Measurements from ENCODE around the gene MXI1.
"Not testable (repeated sequence)": the region's sequence is repeated elsewhere in the genome, so short reads cannot be mapped to it uniquely, and the experiment has no call there.

Gene MXI1

DNA sequence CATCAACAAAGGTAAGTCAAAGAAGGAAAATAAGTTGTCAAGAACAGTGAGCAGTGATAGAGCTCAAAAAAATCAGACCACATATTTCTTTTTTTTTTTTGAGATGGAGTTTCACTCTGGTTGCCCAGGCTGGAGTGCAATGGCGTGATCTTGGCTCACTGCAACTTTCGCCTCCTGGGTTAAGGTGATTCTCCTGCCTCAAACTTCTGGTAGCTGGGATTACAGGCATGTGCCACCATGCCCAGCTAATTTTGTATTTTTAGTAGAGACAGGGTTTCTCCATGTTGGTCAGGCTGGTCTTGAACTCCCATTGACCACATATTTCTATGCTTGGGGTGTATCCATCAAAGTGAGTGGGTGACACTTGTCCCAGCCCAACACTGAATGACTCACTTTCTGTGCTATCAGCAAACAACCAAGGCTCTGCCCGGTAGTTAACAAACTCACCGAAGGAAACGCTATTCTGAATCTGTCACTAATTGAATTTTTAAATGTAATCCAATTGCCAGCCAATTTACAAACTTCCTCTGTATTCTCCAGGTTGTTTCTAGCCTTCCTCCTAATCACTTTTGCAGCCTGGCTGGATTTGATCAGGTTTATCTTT, 116.9 kb downstream of the MXI1 start:
- no peak for DNase-seq

DNA sequence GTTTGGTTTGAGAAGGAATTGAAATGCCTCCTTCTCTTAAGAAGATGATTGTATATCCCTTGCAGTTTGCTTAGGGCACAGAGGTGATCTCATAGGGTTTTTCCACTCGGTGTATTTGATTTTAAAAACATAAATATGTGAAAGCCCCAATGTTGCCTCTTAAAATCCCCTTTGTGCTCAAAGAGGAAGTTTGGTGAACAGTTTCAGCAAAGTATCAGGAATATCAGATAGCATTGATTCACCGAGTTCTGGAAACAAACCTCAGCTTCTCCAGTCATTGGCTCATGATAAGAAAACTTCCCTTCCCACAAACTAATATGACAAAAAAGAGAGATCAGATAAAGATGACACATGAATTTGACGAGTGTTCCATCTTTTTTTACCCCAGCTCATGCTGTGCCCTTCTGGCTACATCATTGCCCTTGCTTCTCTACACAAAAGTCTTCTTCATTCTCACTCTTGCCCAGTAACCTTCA, 117.4 kb downstream of the MXI1 start:
- DNase-seq = no peak

DNA sequence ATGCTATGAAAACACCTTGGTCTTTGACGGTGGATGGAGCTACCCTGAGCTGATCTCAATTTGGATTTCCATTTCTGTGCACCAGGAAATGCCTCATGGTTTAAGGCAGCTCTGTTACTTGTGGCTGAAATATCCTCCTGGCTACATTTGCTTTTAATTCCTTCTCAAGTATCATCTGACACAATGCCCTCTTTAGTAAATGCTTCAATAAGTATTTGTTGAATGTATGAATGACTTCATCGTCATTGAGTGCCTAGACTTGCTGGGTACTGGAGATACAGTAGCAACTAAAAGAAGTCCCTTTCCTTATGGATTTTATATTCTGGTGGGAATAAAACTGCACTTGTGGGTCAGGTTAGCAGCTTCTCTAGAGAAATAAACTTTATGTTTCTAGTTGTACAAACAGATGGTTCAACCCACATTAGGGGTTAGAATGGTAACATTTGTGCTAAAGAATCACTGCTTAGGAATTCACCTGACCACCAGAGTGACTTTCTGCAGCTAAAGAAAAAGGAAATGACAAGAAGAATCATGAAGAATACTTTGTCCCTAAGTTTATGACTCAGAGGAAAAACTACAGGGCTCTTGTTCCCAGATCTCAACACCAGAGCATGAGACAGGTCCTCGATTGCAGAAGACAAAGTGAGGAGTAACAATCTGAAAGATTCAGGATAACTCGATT, 119.1 kb downstream of the MXI1 start:
- DNase-seq = no peak

DNA sequence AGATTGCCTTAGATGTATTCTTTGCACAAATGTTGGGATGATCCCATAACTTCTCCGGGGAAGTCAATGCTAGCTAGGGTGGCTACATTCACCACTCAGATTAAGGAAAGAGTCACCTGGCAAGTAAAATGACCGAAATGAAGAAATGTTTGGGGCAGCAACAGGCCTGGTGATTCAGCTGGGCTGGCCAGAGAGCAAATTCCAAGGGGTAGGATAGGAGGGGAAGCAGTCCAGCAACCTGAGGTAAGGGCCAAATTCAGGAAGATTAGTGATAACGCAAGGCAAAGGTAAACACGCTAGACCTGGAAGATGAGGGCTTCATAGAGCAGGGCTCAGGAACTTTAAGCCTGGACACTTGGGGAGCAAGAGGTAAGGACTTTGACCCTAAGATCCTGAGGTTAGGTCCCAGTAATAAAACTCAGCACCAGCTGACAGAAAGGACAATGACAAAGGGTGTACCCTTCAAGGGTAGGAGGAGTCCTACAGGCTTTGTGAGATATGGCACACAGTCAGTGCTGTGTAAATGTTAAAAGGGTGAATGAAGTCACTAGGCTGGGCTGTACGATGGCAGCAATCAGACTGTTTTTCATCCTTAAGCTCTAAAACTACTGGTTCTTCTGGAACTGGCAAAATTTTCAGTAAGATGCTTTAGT, 120.0 kb downstream of the MXI1 start:
- DNase-seq = no peak

DNA sequence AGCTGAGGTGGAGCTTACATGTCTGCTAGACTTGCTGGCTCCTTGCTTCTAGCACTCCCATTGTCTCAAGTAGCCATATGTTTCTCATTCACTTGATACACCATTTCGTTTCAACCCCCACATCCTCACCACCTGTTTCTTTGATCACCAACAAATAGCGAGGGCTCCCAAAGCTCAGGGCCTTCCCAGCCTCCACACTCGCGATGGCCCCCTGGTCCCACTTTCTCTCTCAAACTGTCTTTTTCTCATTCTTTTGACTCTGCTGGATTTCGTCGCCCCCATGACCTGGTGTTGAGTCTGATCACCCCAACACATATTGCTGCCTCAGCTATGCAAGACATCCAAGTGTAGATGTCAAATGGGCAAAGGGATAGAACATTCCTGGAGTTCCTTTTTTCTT, 123.3 kb downstream of the MXI1 start:
- no peak for DNase-seq

DNA sequence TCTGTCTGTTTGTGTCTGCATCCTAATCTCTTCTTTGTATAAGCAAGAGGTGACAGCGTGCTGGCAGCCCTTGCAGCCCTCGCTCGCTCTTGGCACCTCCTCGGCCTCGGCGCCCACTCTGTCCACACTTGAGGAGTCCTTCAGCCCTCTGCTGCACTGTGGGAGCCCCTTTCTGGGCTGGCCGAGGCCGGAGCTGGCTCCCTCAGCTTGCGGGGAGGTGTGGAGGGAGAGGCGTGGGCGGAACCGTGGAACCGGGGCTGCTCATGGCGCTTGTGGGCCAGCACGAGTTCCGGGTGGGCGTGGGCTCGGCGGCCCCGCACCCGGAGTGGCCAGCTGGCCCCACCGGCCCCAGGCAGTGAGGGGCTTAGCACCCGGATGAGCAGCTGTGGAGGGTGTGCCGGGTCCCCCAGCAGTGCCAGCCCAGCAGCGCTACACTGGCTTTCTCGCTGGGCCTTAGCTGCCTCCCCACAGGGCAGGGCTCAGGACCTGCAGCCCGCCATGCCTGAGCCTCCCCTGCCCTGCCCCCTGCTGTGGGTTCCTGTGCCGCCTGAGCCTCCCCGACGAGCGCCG, 123.9 kb downstream of the MXI1 start:
- not testable (repeated sequence) for DNase-seq

DNA sequence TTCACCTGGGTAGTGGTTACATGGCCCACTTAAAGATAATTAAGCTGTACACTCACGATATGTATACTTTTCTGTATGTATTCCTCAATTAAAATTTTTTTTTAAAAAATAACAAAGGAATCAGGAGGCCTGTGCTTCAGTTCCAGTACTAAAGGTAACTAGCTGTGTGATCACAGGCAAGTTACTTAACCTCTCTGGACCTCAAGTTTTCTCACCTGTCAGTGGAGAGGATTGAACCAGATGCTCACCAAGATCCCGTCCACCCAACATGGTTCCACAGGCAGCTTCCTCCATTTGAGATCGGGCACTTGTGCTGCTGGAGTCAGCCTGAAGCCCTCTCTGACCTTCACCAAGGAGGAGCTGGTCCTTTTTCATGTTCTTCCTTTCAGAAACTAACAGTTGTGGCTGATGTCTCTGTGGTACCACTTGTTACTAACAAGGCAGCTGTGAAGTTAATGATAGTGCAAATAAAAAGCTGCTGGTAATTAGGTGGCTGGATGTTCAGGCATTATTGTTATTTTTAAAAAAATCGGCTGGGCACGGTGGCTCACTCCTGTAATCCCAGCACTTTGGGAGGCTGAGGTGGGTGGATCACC, 126.8 kb downstream of the MXI1 start:
- no peak for DNase-seq

DNA sequence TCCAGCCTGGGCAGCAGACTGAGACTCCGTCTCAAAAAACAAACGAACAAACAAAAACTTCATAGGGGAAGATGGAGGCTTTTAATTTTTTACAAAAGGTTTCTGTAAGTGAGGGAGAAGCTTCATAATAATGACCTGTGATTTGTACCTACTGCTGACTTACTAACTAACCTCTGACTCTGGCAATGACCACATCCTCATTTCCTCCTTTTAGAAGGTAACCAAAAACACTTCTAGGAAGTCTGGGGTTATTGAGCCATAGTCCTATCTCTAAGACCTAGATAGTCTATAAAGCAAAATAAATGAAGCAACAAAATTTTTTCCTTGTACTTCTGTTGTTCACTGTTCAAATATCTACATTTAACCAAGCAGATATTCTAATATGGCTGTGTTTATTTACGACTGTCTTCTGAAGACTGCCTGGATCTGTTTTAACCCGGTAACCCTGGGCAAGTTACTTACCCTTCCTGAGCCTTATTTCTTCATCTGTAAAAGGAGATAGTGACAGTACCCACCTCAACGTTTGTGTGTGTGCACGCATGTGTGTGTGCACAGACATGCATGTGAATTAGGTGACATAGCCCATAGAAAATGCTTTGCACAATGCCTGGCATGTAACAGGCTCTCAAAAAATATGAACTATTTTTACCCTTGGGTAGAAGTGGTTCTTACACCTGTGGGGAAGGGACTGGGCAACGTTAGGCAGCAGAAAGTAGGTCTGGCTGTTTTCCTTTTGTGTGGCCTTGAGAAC, 128.1 kb downstream of the MXI1 start:
- DNase-seq = no peak

DNA sequence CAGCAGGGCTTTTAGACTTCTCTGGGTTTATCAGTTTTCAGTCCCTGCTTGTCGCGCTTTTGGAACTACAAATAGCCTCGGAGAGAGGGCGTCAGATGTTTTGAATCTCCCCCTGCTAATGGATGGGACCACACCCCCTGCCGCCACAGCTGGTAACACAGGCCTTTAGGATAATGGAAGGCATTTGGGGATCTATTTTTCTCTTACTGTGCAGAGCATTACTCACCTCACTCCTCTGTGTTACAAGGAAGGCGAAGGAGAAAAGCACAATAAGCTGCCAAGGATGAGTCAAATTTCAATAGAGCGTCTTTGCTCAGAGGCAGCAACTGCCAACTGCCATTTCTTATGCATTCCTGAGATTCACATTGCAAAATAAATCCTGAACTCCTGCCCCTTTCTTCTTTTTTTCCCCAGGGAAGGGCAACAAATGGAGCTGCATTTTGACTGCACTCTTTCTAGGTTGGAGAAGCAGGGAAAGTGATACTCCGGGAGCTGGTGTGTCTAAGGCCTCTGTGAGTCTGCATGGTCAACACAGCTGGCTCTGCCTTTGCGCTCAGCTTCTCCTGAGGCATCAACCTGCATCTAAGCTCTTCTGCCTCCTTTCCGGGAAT, 128.8 kb downstream of the MXI1 start:
- DNase-seq = no peak

Measured in activated T-cell treated with anti-CD3 and anti-CD28 coated beads, Interleukin-2, amount 50 U/mL, for 48 hours (primary cell).